GM12878 (cell line): ENCODE measurements around the gene AMH. TPM values are rescaled to one million over a fixed set of nuclear protein-coding genes. Genes with fewer than 3 reads are reported as not detected.

Experiments
- ATAC-seq: fragments of 200-7000 bp; cut with Tn5 transposase; 3 replicates; pipeline ENCODE4 v1.9.1; 2020; ENCODE audit warnings: mild to moderate bottlenecking, moderate library complexity
- BruUV-seq: library from RNA; stranded (reverse); fragments of 400-500 nt; replicated peaks from 2 replicates; lab custom pipeline; 2021; lab: Mats Ljungman, UMichigan
- CTCF ChIA-PET: fragments of 300-600 bp; sonication (Branson Sonifier 250); formaldehyde crosslinking; extraction: SDS; loops from one replicate; lab custom pipeline; 2021; ENCODE audit warnings: inconsistent platforms; lab: Yijun Ruan, JAX
- POLR2A ChIA-PET: fragments of 350-600 bp; formaldehyde crosslinking; extraction: SDS; loops from one replicate; lab custom pipeline; 2021; ENCODE audit warnings: inconsistent platforms; lab: Charles Lee
- RAD21 ChIA-PET: fragments of 300-600 bp; sonication (Branson Sonifier 250); formaldehyde crosslinking; loops from one replicate; lab custom pipeline; 2023; ENCODE audit warnings: antibody characterized with exemption; ENCODE audit not compliant: unreplicated experiment; lab: Charles Lee
- SMC1A ChIA-PET: fragments of 300-600 bp; sonication (Branson Sonifier 250); formaldehyde crosslinking; loops from one replicate; lab custom pipeline; 2023; ENCODE audit not compliant: unreplicated experiment, uncharacterized antibody; lab: Charles Lee
- DNase-seq: peaks from one replicate; pipeline ENCODE4 v3.0.0-alpha.2; 2011; ENCODE audit warnings: low read depth, low spot score
- FAIRE-seq: peaks from 3 replicates; lab custom pipeline; 2011; peaks lifted over from hg19 to GRCh38; lab: Jason Lieb, UNC
- H2AFZ ChIP-seq: 2 replicates; pipeline ENCODE4 v1.6.0; 2011; ENCODE audit warnings: low read depth, low read length, control low read depth; ENCODE audit not compliant: control insufficient read depth
- H3K27ac ChIP-seq: 2 replicates; pipeline ENCODE4 v1.5.1; 2011; ENCODE audit warnings: control low read depth; ENCODE audit not compliant: control insufficient read depth, insufficient read depth
- H3K27me3 ChIP-seq, 2 experiments: replicated peaks in 1 of 2; 2 replicates each; pipeline versions ENCODE4 v1.6.0 to v1.6.1; 2011; ENCODE audit warnings: low read length in 1 of 2; ENCODE audit not compliant: control insufficient read depth in 2 of 2, insufficient read depth in 2 of 2
- H3K36me3 ChIP-seq, 2 experiments: 2 replicates each; pipeline ENCODE4 v1.5.1; 2011; ENCODE audit warnings: low read length in 1 of 2; ENCODE audit not compliant: control insufficient read depth in 2 of 2, insufficient read depth in 2 of 2
- H3K4me1 ChIP-seq: 2 replicates; pipeline ENCODE4 v1.6.1; 2011; ENCODE audit warnings: mild to moderate bottlenecking, low read length, moderate library complexity, mixed read lengths; ENCODE audit not compliant: control insufficient read depth, insufficient read depth
- H3K4me2 ChIP-seq: 2 replicates; pipeline ENCODE4 v1.6.0; 2011; ENCODE audit warnings: control low read depth; ENCODE audit not compliant: control insufficient read depth, insufficient read depth
- H3K4me3 ChIP-seq: fragments of 200-600 bp; sonication (generic); 2 replicates; pipeline ENCODE4 v1.5.1; 2016
- H3K79me2 ChIP-seq: 2 replicates; pipeline ENCODE4 v1.6.0; 2011; ENCODE audit warnings: low read length; ENCODE audit not compliant: control insufficient read depth, insufficient read depth
- H3K9ac ChIP-seq: 2 replicates; pipeline ENCODE4 v1.8.0; 2011; ENCODE audit warnings: low read length, control low read depth, mixed read lengths; ENCODE audit not compliant: control insufficient read depth, insufficient read depth
- H3K9me3 ChIP-seq: replicated peaks from 3 replicates; pipeline ENCODE4 v1.5.1; 2011; ENCODE audit warnings: mild to moderate bottlenecking, low read length; ENCODE audit not compliant: control insufficient read depth, insufficient read depth
- H4K20me1 ChIP-seq: 2 replicates; pipeline ENCODE4 v1.6.0; 2011; ENCODE audit not compliant: control insufficient read depth, insufficient read depth
- CBX5 ChIP-seq: sonication (generic); IDR thresholded peaks from 2 replicates; pipeline ENCODE4 v1.6.1; 2016; ENCODE audit warnings: low read depth, moderate library complexity, mild to moderate bottlenecking, inconsistent platforms
- CHD2 ChIP-seq: IDR thresholded peaks from 2 replicates; pipeline ENCODE4 v1.6.1; 2011; ENCODE audit warnings: low read depth, low read length, improper control_type of control experiment, borderline replicate concordance
- ELK1 ChIP-seq: IDR thresholded peaks from 2 replicates; pipeline ENCODE4 v1.6.1; 2012; ENCODE audit warnings: low read depth, low read length, improper control_type of control experiment
- EZH2 ChIP-seq: IDR thresholded peaks from 2 replicates; pipeline ENCODE4 v1.6.1; 2012; ENCODE audit warnings: low read depth, mild to moderate bottlenecking, control low read depth, inconsistent platforms, low read length, borderline replicate concordance; ENCODE audit not compliant: control insufficient read depth
- GABPA ChIP-seq: IDR thresholded peaks from 2 replicates; pipeline ENCODE4 v1.6.1; 2014; ENCODE audit warnings: antibody characterized with exemption, low read depth, mild to moderate bottlenecking, inconsistent platforms
- MAX ChIP-seq: IDR thresholded peaks from 2 replicates; pipeline ENCODE4 v1.6.1; 2012; ENCODE audit warnings: low read depth, low read length, improper control_type of control experiment
- MXI1 ChIP-seq: fragments of 150-350 bp; IDR thresholded peaks from 2 replicates; pipeline ENCODE4 v1.6.1; 2011; ENCODE audit warnings: low read depth, mild to moderate bottlenecking, inconsistent platforms, low read length, improper control_type of control experiment
- PKNOX1 ChIP-seq: fragments of 450-650 bp; IDR thresholded peaks from 2 replicates; pipeline ENCODE4 v1.6.1; 2016; ENCODE audit warnings: mild to moderate bottlenecking
- SKIL ChIP-seq: fragments of 450-650 bp; IDR thresholded peaks from 2 replicates; pipeline ENCODE4 v1.6.1; 2017; ENCODE audit warnings: mild to moderate bottlenecking, low read depth, inconsistent platforms; ENCODE audit not compliant: poor library complexity, severe bottlenecking
- SMC3 ChIP-seq: IDR thresholded peaks from 2 replicates; pipeline ENCODE4 v1.6.1; 2011; ENCODE audit warnings: low read length, improper control_type of control experiment, borderline replicate concordance
- ZNF622 ChIP-seq: fragments of 450-650 bp; IDR thresholded peaks from 2 replicates; pipeline ENCODE4 v1.6.1; 2017; ENCODE audit warnings: mild to moderate bottlenecking, inconsistent platforms
- ZNF687 ChIP-seq: fragments of 450-650 bp; IDR thresholded peaks from 2 replicates; pipeline ENCODE4 v1.6.1; 2017; ENCODE audit warnings: mild to moderate bottlenecking, moderate library complexity
- WGBS: methylation state at CpG from one replicate; pipeline ENCODE4 v1.1.6; 2016; ENCODE audit warnings: low lambda C conversion rate; ENCODE audit not compliant: insufficient replicate concordance, insufficient coverage; ENCODE audit errors: missing lambda C conversion rate; 5-methylcytosine and 5-hydroxymethylcytosine counted together
- in situ Hi-C: fragments of 300-500 bp; cut with MboI; formaldehyde crosslinking; loops from 9 replicates; pipeline ENCODE4 v1.14.3; 2018; ENCODE audit warnings: mixed read lengths
- intact Hi-C: fragments of 100-400 bp; cut with micrococcal nuclease; formaldehyde crosslinking; loops from one replicate; pipeline ENCODE4 v1.14.2; 2022; ENCODE audit not compliant: unreplicated experiment
- polyA plus RNA-seq, 11 experiments: library from polyadenylated mRNA; depleted of rRNA in 4 of 11; unstranded in 6 of 11; stranded (reverse) in 5 of 11; fragments of >200 nt; fragmentation: Nextera tagmentation in 4 of 11; fragmentation: Illumina TruSeq in 1 of 11; extraction: Ambion mirVana in 4 of 11; extraction: Trizol in 1 of 11; gene quantifications; 1 replicate in 1 of 11; 2 replicates in 10 of 11; pipeline versions ENCODE4 v1.2.1 to v1.2.3, GENCODE V29; 2011 to 2016; ENCODE audit warnings: inconsistent platforms in 2 of 11, missing spikeins in 2 of 11, low read depth in 1 of 11
- total RNA-seq, 4 experiments: library from RNA; depleted of rRNA in 3 of 4; stranded (reverse); fragments of >200 nt in 3 of 4; fragmentation: Illumina TruSeq in 1 of 4; extraction: Trizol in 1 of 4; gene quantifications; 2 replicates each; pipeline versions ENCODE4 v1.2.1 to v1.2.3, GENCODE V29; 2013 to 2021

AMH gene
- total and polyA plus RNA-seq, 10 of the 15 experiments (the other 5 are each of a cell fraction or from before 2014, with no cell fraction given), result 0.17 to 3.5 (median 0.81) TPM; not detected in 4

GRCh38 chr19:2286402-2287140 is 37.4 kb downstream of the AMH start:
- no peaks in the 10 kb centered on the region for H3K9me3 ChIP-seq
- H3K27ac ChIP-seq, result no peak overlapping the region
- RAD21 ChIA-PET, result interaction anchor here (0.8 to 0.9 kb wide), 2 partner anchors 28 to 41 kb away, joined by 3 read pairs; partner anchors contain the start of genes LSM7 and SPPL2B
- in situ Hi-C loops (no loop called here), intact Hi-C loops (no loop called here)
- no peaks in the 10 kb centered on the region for H4K20me1 ChIP-seq
- FAIRE-seq (no peak), DNase-seq (no peak), ATAC-seq (no peak)
- WGBS, result 72% methylated on average over 20 of the region's 20 CpGs
- H3K27me3 ChIP-seq, result peaks cover 0 to 3% of the 10 kb centered on the region in 2 experiments; a peak in 2 of 4 replicates
- CTCF ChIA-PET, result interaction anchor here (1.2 to 1.3 kb wide), 2 partner anchors 11 to 26 kb away, joined by 4 to 5 read pairs; no protein-coding TSS in a partner anchor
- no peak overlapping the region for H3K9ac ChIP-seq
- no peak overlapping the region for H3K4me3 ChIP-seq
- H2AFZ ChIP-seq, result no peak overlapping the region
- BruUV-seq, result no TSS peak
- POLR2A ChIA-PET, result no interaction called here
- no peak overlapping the region for H3K4me2 ChIP-seq
- no peaks in the 10 kb centered on the region for H3K36me3 ChIP-seq
- peaks cover 40% of the 10 kb centered on the region for H3K4me1 ChIP-seq
- SMC1A ChIA-PET, result interaction anchor here (1.1 to 2.9 kb wide), 2 partner anchors 27 to 187 kb away, joined by 3 to 11 read pairs; no protein-coding TSS in a partner anchor
- no peaks in the 10 kb centered on the region; the same call in 1 of the 2 replicates for H3K79me2 ChIP-seq
- TF ChIP-seq MAX (no peak), CHD2 (no peak), EZH2 (no peak), SKIL (no peak), SMC3 (no peak), ZNF622 (no peak), CBX5 (no peak), ZNF687 (no peak), MXI1 (no peak), GABPA (no peak), ELK1 (no peak), PKNOX1 (no peak)
